ENCODE measurements around the gene PPP1R26.

DNA sequence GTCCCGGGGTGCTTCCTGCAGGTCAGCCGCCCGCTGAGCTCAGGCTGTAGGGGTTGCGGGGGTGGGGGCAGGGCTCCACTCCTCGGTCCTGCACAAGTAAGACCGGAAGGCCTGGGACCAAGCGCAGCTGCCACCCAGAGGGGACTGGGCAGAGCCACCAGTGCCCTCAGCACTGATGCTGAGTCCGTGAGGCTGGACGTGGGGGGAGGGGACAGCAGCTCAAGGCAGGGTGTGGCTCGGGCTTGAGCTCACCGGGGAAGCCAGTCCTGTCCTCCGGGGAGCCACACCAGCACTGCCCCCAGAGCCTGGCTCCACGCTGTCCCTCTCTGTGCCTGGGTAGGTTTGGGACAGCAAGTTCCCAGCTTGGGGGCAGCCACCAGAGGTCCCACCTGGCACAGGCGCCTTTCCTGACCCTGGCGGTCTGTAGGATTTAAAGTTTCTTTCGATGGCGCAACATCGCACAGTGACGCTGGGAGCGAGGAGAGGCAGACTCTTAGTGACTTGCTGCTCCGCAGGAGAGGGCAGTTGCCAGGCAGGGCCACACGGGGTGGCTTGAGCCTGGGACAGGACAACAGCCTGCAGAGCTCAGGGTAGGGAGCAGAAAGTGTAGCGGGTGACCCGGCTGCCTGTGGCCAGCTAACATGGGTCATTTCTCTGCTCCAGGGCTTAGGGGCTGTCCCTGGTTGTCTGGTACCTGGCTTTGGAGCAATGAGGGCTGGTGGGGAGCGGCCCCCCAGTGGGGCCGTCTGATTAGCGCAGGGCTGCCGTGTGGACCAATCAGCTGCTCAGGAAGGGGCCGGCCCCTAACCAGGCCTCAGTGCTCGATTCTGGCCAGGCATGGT is 47.4 kb downstream of the PPP1R26 start:
- TF ChIP-seq, protein P1, sequence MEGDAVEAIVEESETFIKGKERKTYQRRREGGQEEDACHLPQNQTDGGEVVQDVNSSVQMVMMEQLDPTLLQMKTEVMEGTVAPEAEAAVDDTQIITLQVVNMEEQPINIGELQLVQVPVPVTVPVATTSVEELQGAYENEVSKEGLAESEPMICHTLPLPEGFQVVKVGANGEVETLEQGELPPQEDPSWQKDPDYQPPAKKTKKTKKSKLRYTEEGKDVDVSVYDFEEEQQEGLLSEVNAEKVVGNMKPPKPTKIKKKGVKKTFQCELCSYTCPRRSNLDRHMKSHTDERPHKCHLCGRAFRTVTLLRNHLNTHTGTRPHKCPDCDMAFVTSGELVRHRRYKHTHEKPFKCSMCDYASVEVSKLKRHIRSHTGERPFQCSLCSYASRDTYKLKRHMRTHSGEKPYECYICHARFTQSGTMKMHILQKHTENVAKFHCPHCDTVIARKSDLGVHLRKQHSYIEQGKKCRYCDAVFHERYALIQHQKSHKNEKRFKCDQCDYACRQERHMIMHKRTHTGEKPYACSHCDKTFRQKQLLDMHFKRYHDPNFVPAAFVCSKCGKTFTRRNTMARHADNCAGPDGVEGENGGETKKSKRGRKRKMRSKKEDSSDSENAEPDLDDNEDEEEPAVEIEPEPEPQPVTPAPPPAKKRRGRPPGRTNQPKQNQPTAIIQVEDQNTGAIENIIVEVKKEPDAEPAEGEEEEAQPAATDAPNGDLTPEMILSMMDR (IDR thresholded peaks at IDR 0.05): no peak
- TF ChIP-seq POLR2A (IDR thresholded peaks at IDR 0.05): no peak

All from tibial nerve (tissue), 3 donors.